Urinary bladder (tissue), 4 donors: Measurements from ENCODE around the gene ST7L. TPM values are rescaled to one million over a fixed set of nuclear protein-coding genes. Genes with fewer than 3 reads are reported as not detected.
"Not testable (repeated sequence)": the region's sequence is repeated elsewhere in the genome, so short reads cannot be mapped to it uniquely, and the experiment has no call there.

ENCODE experiments used
- DNase-seq: peaks from one replicate; pipeline ENCODE4 v3.0.0-alpha.2; 2015; ENCODE audit errors: extremely low spot score
- H3K27ac ChIP-seq: one replicate; pipeline ENCODE4 v1.5.1; 2013; ENCODE audit warnings: low read depth, mild to moderate bottlenecking, moderate library complexity
- H3K36me3 ChIP-seq: one replicate; pipeline ENCODE4 v1.6.1; 2013; ENCODE audit warnings: mild to moderate bottlenecking, moderate library complexity; ENCODE audit not compliant: insufficient read depth
- H3K4me1 ChIP-seq: one replicate; pipeline ENCODE4 v1.6.1; 2013; ENCODE audit warnings: mild to moderate bottlenecking, moderate library complexity; ENCODE audit not compliant: insufficient read depth
- H3K4me3 ChIP-seq: one replicate; pipeline ENCODE4 v1.5.1; 2013; ENCODE audit warnings: low read depth, low read length
- WGBS: extraction: QIAGEN DNeasy Blood & Tissue Kit; methylation state at CpG from one replicate; pipeline ENCODE4 v1.1.7; 2013; 5-methylcytosine and 5-hydroxymethylcytosine counted together
- polyA plus RNA-seq: library from polyadenylated mRNA; stranded (reverse); fragments of 200-250 nt; gene quantifications from one replicate; pipeline ENCODE4 v1.2.3, GENCODE V29; 2013
- total RNA-seq: library from RNA; depleted of rRNA; stranded (reverse); fragments of >200 nt; gene quantifications from one replicate; pipeline ENCODE4 v1.2.3, GENCODE V29; 2014
- donor health status: healthy with polysubstance abuse.
- donor health status: healthy.

Gene ST7L
- total and polyA plus RNA-seq, 2 donors = 12.6 to 38.1 TPM

GRCh38 chr1:112628516-112628915, 9.6 kb upstream of the ST7L start:
- no peaks in the 10 kb centered on the region for H3K36me3 ChIP-seq
- H3K4me1 ChIP-seq = peaks cover 2% of the 10 kb centered on the region
- no peak overlapping the region for H3K27ac ChIP-seq
- 94% methylated on average over 2 of the region's 2 CpGs for WGBS
- no peak overlapping the region for H3K4me3 ChIP-seq
- no peak for DNase-seq

- H3K4me1 ChIP-seq = no peaks in the 10 kb centered on the region
- H3K36me3 ChIP-seq = no peaks in the 10 kb centered on the region
- H3K4me3 ChIP-seq = no peak overlapping the region
- no peak overlapping the region for H3K27ac ChIP-seq
- DNase-seq = no peak
Observed at GRCh38 chr1:112626887-112627286, 7.9 kb upstream of the ST7L start.

GRCh38 chr1:112626193-112626592, 7.3 kb upstream of the ST7L start:
- Histone ChIP-seq H3K4me3 (no peak overlapping the region), H3K4me1 (no peaks in the 10 kb centered on the region), H3K36me3 (no peaks in the 10 kb centered on the region), H3K27ac (no peak overlapping the region)
- WGBS = 94% methylated on average over 5 of the region's 5 CpGs
- DNase-seq = no peak

DNA sequence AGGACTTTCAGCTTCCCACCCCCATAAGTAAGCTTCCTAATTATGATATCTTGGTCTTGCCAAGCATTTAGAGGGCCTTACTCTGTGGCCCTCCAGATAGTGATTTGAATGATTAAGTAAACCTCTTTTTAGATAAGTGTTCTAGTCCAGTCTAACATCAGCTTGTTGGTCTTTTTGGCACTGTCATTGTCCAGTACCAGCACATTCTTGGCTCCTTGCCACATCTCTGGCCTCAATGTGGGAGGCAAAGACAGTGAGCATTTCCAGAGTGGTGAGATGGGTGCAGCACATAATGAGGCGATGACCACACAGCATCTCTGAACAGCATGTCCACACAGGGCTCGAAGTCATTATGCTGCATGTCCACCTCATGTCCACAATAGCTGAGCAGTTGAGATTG, 6.8 kb upstream of the ST7L start:
- Histone ChIP-seq H3K36me3 (no peaks in the 10 kb centered on the region), H3K4me3 (no peak overlapping the region), H3K4me1 (peaks cover 2% of the 10 kb centered on the region), H3K27ac (no peak overlapping the region)
- 92% methylated on average over 2 of the region's 2 CpGs for WGBS
- DNase-seq = no peak

DNA sequence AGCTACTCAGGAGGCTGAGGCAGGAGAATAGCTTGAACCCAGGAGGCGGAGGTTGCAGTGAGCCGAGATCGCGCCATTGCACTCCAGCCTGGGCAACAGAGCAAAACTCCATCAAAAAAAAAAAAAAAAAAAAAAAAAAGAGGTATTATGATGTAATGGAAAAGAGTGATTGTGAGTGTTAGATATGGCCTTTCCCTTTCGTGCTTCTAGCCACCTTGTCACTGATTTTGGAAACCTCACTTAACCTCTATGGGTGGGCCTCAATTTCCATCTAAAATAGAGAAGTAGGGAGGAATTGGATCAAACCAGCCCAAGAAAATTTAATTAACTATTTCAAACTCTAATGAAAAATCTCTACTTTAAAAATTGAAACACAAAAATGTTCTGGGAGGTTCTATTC, 5.6 kb upstream of the ST7L start:
- not testable (repeated sequence) for H3K27ac ChIP-seq, DNase-seq, H3K4me3 ChIP-seq, H3K4me1 ChIP-seq, H3K36me3 ChIP-seq
- 90% methylated on average over 5 of the region's 5 CpGs for WGBS

GRCh38 chr1:112620377-112620695, 1.4 kb upstream of the ST7L start:
- H3K4me1 ChIP-seq = peaks cover 2% of the 10 kb centered on the region
- DNase-seq = no peak

GRCh38 chr1:112619518-112620376, 806 bp upstream of the ST7L start, which contains the start of gene CAPZA1:
CAPZA1 (plus strand) TSS chr1:112619832; CDS start chr1:112619845, 13 bp downstream.
- H3K4me3 ChIP-seq = peak within 1 kb of the TSS; percentile 86
- DNase-seq = peak; percentile 73
- H3K27ac ChIP-seq = peak within 1 kb of the TSS; percentile 98
- H3K4me1 ChIP-seq = peaks cover 2% of the 10 kb centered on the region
- under 1% methylated on average over 50 of the region's 50 CpGs for WGBS
- H3K36me3 ChIP-seq = no peaks in the 10 kb centered on the region

More at GRCh38 chr1:112620377-112620695, 1.4 kb upstream of the ST7L start:
- Histone ChIP-seq H3K36me3 (no peaks in the 10 kb centered on the region), H3K27ac (peak overlapping the region; percentile 98), H3K4me3 (peak overlapping the region; percentile 86)
- 1% methylated on average over 6 of the region's 6 CpGs for WGBS

- Histone ChIP-seq H3K27ac (peak overlapping the region; percentile 98), H3K4me1 (peaks cover 2% of the 10 kb centered on the region), H3K4me3 (peak overlapping the region; percentile 86), H3K36me3 (no peaks in the 10 kb centered on the region)
- DNase-seq = peak; percentile 4
- under 1% methylated on average over 12 of the region's 12 CpGs for WGBS
Observed at GRCh38 chr1:112618114-112618720, 724 bp downstream of the ST7L start.

DNA sequence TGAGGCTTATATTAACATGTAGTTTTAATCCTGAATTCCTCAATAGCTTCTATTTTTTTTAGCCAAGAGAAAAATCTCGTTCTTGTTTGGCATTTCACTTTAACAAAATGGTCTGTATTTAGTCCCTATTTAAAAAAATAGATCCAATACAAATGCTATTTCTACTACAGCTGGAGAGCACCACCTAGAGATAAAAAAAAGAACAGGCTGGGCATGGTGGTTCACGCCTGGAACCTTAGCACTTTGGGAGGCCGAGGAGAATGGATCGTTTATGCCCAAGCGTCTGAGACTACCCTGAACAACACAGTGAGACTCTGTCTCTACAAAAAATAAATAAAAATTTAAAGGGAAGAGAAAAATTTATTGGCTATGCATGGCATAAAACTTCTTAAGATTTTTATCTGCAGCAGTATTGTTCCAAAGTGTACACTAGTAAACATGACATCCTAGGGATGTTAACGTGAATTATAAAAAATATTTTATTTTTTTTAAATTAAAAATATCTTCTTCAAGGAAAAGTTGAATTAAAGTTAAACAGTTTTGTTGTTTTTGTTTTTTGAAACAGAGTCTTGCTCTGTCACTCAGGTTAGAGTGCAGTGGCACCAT, 4.4 kb downstream of the ST7L start:
- Histone ChIP-seq H3K27ac (no peak overlapping the region), H3K36me3 (no peaks in the 10 kb centered on the region), H3K4me1 (no peaks in the 10 kb centered on the region), H3K4me3 (no peak overlapping the region)
- DNase-seq = no peak
- 66% methylated on average over 6 of the region's 6 CpGs for WGBS

- no peak for DNase-seq
- 87% methylated on average over 4 of the region's 4 CpGs for WGBS
- H3K36me3 ChIP-seq = peaks cover 4% of the 10 kb centered on the region
- no peak overlapping the region for H3K27ac ChIP-seq
- no peaks in the 10 kb centered on the region for H3K4me1 ChIP-seq
- no peak overlapping the region for H3K4me3 ChIP-seq
Observed at GRCh38 chr1:112605633-112606327, 13.2 kb downstream of the ST7L start.

GRCh38 chr1:112603541-112603940, 15.4 kb downstream of the ST7L start:
- peaks cover 4% of the 10 kb centered on the region for H3K36me3 ChIP-seq
- WGBS = 95% methylated on average over 1 of the region's 1 CpG
- DNase-seq = no peak
- H3K4me3 ChIP-seq = no peak overlapping the region
- H3K4me1 ChIP-seq = no peaks in the 10 kb centered on the region
- H3K27ac ChIP-seq = no peak overlapping the region

DNA sequence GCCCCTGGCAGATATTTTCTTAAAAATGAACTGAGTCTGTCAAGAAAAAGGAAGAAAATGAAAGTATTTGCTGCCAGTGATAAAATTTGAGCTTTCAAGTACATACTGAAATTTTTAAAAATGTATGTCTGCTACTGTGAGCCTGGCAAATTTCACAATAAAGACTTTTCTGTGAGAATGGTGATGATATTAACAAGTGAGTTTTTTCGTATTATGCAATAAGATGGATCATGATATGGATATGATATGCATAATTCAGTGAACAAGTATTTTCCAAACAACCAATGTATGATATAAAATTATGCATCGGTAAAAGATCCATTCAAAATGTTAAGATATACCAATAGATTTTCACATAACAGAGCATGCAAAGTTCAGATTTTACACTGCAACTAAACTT, 15.9 kb downstream of the ST7L start:
- peaks cover 4% of the 10 kb centered on the region for H3K36me3 ChIP-seq
- H3K4me1 ChIP-seq = no peaks in the 10 kb centered on the region
- 96% methylated on average over 2 of the region's 2 CpGs for WGBS
- DNase-seq = no peak
- H3K4me3 ChIP-seq = no peak overlapping the region
- no peak overlapping the region for H3K27ac ChIP-seq

DNA sequence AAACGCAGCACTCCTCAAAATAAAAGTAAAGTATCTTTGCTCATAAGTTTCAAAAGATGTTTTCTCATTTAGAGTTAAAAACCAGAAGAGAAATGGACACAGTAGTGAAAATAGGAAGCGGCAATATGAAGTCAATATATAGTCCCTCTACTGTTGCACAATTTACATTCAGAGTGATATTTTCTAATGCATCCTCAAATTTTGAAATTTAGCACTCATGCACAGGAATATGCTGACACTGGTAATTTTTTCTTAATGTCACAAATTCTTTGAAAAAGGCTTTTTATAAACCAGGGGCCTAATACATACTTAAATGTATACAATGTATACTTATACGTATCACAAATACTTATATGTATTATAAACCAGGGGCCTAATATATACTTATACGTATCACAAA, 19.5 kb downstream of the ST7L start:
- Histone ChIP-seq H3K36me3 (no peaks in the 10 kb centered on the region), H3K27ac (no peak overlapping the region), H3K4me3 (no peak overlapping the region), H3K4me1 (peaks cover 1% of the 10 kb centered on the region)
- WGBS = 94% methylated on average over 4 of the region's 4 CpGs
- no peak for DNase-seq
